Hepatocyte (in vitro differentiated cells): Measurements from ENCODE around the gene SAP130.

ENCODE experiments used
- CTCF ChIP-seq: fragments of 200-600 bp; sonication (generic); IDR thresholded peaks from 2 replicates; pipeline ENCODE4 v1.5.1; 2016; ENCODE audit warnings: antibody characterized with exemption, mild to moderate bottlenecking; ENCODE audit not compliant: poor library complexity
- EZH2 ChIP-seq: fragments of 200-600 bp; sonication (generic); IDR thresholded peaks from 2 replicates; pipeline ENCODE4 v1.6.1; 2016; ENCODE audit warnings: antibody characterized with exemption, mild to moderate bottlenecking, borderline replicate concordance

GRCh38 chr2:128027278-128027800 lies 520 bp downstream of the SAP130 start:
- TF ChIP-seq CTCF (no peak), EZH2 (no peak)
